Kidney (tissue), 14 donors: ENCODE measurements around the gene USP9X. TPM values are rescaled to one million over a fixed set of nuclear protein-coding genes. Genes with fewer than 3 reads are reported as not detected.

Source experiments
- DNase-seq, 5 donors: peaks; one replicate each; pipeline ENCODE4 v3.0.0-alpha.2; 2013 to 2020
- FAIRE-seq: peaks from 2 replicates; lab custom pipeline; 2012; peaks lifted over from hg19 to GRCh38; lab: Jason Lieb, UNC
- H3K27ac ChIP-seq, 2 donors: one replicate each; pipeline ENCODE4 v1.7.0; 2013; ENCODE audit warnings: low read depth in 2 of 2, low read length in 2 of 2, inconsistent platforms in 1 of 2
- H3K27me3 ChIP-seq: one replicate; pipeline ENCODE4 v1.7.1; 2013; ENCODE audit warnings: low read length, inconsistent platforms; ENCODE audit not compliant: control insufficient read depth, insufficient read depth
- H3K36me3 ChIP-seq, 3 donors: one replicate each; pipeline versions ENCODE4 v1.7.0 to v1.7.1; 2013; ENCODE audit warnings: low read length in 3 of 3, control low read depth in 1 of 3, inconsistent platforms in 1 of 3; ENCODE audit not compliant: insufficient read depth in 3 of 3, control insufficient read depth in 2 of 3
- H3K4me1 ChIP-seq, 3 donors: one replicate each; pipeline versions ENCODE4 v1.7.0 to v1.7.1; 2013; ENCODE audit warnings: low read length in 3 of 3, inconsistent platforms in 1 of 3, low read depth in 1 of 3; ENCODE audit not compliant: control insufficient read depth in 2 of 3, insufficient read depth in 2 of 3
- H3K4me3 ChIP-seq, 3 donors: one replicate each; pipeline versions ENCODE4 v1.7.0 to v1.8.1; 2013; ENCODE audit warnings: low read length in 3 of 3, control low read depth in 1 of 3, inconsistent platforms in 1 of 3
- H3K9ac ChIP-seq, 3 donors: one replicate each; pipeline versions ENCODE4 v1.7.0 to v1.7.1; 2013; ENCODE audit warnings: low read length in 3 of 3, control low read depth in 1 of 3, inconsistent platforms in 1 of 3
- H3K9me3 ChIP-seq, 3 donors: one replicate each; pipeline versions ENCODE4 v1.7.0 to v1.7.1; 2013; ENCODE audit warnings: low read length in 3 of 3, control low read depth in 1 of 3, inconsistent platforms in 1 of 3; ENCODE audit not compliant: control insufficient read depth in 2 of 3, insufficient read depth in 1 of 3
- CTCF ChIP-seq: IDR thresholded peaks from 3 replicates; pipeline ENCODE4 v1.5.1; 2012; ENCODE audit warnings: mild to moderate bottlenecking, moderate library complexity, borderline replicate concordance; ENCODE audit not compliant: insufficient read depth; ENCODE audit errors: extremely low read depth
- intact Hi-C: fragments of 100-400 bp; cut with DNase I; formaldehyde crosslinking; loops from one replicate; pipeline ENCODE4 v1.11.1; 2022
- polyA plus RNA-seq: library from polyadenylated mRNA; stranded (reverse); fragments of 350-450 nt; fragmentation: Illumina TruSeq; extraction: RNeasy Lipid Tissue Mini Kit (QIAGEN cat#74804); gene quantifications from one replicate; pipeline ENCODE4 v1.2.3, GENCODE V29; 2014; ENCODE audit warnings: low read depth, low replicate concordance; ENCODE audit not compliant: insufficient read depth
- total RNA-seq: library from RNA; stranded (reverse); fragmentation: NEBNext Ultra II Directional; extraction: Animal tissue kit (Norgen Biotek cat#: 25700); gene quantifications from one replicate; pipeline ENCODE4 v1.2.1, GENCODE V29; 2021
- donor health status: control.
- donor health status: control.
- donor health status: control.
- donor health status: control.
- donor health status: control.
- donor health status: DM: yes; HTN: yes; CAD: no.
- donor health status: Normal renal cell carcinoma (clear cell type).

The USP9X gene
- total and polyA plus RNA-seq, 2 donors from 2014 or later, result 12.0 to 86.8 TPM

GRCh38 chrX:41085512-41085877 is 250 bp downstream of the USP9X start:
- Histone ChIP-seq H3K4me1 (no peaks in the 10 kb centered on the region), H3K9me3 (no peaks in the 10 kb centered on the region), H3K4me3 (peak overlapping the region; percentile 66 to 88 (median 84)), H3K27ac (peak overlapping the region; percentile 96 to 99), H3K36me3 (no peaks in the 10 kb centered on the region), H3K9ac (peak overlapping the region; percentile 46 to 78 (median 67)), H3K27me3 (peaks cover 4% of the 10 kb centered on the region)
- no peak for FAIRE-seq
- DNase-seq, result peak in 3 of 5 donors; percentile 72 to 93 (median 82)
- intact Hi-C loops, result no loop called here
- TF ChIP-seq CTCF, result no peak

- Histone ChIP-seq H3K4me1 (peaks cover 0 to 2% (median 0%) of the 10 kb centered on the region in 3 donors), H3K27me3 (peaks cover 5% of the 10 kb centered on the region), H3K4me3 (peak overlapping the region; percentile 66 to 88 (median 84)), H3K9me3 (no peaks in the 10 kb centered on the region), H3K27ac (peak overlapping the region; percentile 96 to 99), H3K36me3 (no peaks in the 10 kb centered on the region), H3K9ac (peak overlapping the region; percentile 46 to 82 (median 78))
- intact Hi-C loops, result no loop called here
- no peak for TF ChIP-seq CTCF
- FAIRE-seq, result no peak
- DNase-seq, result peak; percentile 73 to 87 (median 74)
These were observed 807 bp downstream of the USP9X start for GRCh38 chrX:41085878-41086626.

DNA sequence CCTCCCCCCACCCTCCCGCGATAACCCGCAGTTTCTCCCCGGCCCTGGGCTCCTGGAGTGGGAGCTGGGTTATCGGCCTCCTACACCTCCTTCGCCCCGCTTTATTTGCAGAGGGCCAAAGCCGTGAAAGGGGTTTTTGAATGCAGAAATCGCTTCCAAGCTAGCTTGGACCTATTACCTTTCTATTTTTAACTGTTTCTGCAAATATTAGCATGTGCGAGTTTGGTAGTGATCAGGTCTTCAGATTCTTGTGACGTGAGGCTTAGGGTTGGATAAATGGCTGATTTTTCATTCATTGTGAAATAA is 1.3 kb downstream of the USP9X start:
- no peak for TF ChIP-seq CTCF
- Histone ChIP-seq H3K9ac (peak overlapping the region; percentile 46 to 82 (median 78)), H3K4me1 (peaks cover 0 to 2% (median 0%) of the 10 kb centered on the region in 3 donors), H3K36me3 (no peaks in the 10 kb centered on the region), H3K9me3 (no peaks in the 10 kb centered on the region), H3K27me3 (peaks cover 3% of the 10 kb centered on the region), H3K27ac (peak overlapping the region; percentile 96 to 99), H3K4me3 (peak overlapping the region; percentile 66 to 88 (median 84))
- FAIRE-seq (no peak), DNase-seq (no peak)
- intact Hi-C loops, result no loop called here

DNA sequence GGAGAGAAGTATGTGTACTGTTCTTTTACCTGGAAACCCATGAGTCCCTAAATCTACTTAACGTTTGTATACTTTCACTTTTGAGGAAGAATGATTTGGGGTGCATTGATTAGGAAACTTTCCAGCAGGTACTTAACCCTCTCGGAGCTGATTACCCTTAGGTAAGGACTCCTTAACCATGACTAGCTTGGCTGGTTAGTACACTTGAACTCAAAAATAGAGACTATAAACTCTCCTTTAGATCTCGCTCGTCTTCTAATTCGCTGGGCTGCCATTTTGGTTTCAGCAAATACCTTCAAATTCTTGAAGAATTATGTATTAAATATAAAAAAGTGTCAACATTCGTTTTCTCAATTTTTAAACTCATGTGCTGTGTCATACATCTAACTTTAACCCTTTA is 2.0 kb downstream of the USP9X start:
- DNase-seq (peak in 1 of 5 donors; percentile 50), FAIRE-seq (no peak)
- H3K36me3 ChIP-seq, result no peaks in the 10 kb centered on the region
- no peaks in the 10 kb centered on the region for H3K9me3 ChIP-seq
- H3K27ac ChIP-seq, result peak overlapping the region; percentile 59 to 99
- no peak for TF ChIP-seq CTCF
- peak overlapping the region; percentile 66 to 88 (median 84) for H3K4me3 ChIP-seq
- intact Hi-C loops, result no loop called here
- peak overlapping the region; percentile 46 to 82 (median 78) for H3K9ac ChIP-seq
- H3K27me3 ChIP-seq, result peaks cover 3% of the 10 kb centered on the region
- H3K4me1 ChIP-seq, result peaks cover 0 to 6% (median 2%) of the 10 kb centered on the region in 3 donors
